ENCODE results near the gene FAM53B. TPM values are rescaled to one million over a fixed set of nuclear protein-coding genes. Genes with fewer than 3 reads are reported as not detected.

Gene FAM53B
- total RNA-seq, 6 experiments from 2014 or later, result 4.4 to 10.8 (median 4.8) TPM

DNA sequence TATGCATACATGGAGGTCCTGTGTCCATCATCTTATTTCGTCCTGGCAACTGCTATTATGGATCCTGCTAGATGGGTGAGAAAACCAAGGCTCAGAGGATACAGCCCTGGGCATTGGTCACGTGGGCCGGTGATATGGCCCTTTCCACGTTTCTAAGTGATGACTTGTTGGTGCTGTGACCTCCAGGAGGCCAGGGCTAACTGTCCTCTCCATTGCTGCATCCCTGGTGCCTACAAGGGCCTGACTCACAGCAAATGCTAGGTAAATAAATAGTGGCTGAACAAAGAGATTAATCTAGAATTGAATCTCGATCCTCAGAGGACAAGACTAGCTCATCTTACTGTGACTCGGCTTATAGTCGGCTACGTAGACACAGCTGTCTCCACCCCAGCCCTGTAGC lies 78.6 kb downstream of the FAM53B start:
- 80% methylated on average over 1 of the region's 8 CpGs for WGBS (ENCODE audit: insufficient coverage, low coverage, low lambda C conversion rate, missing lambda C conversion rate)
- H3K4me3 ChIP-seq, result no peak overlapping the region
- no peak overlapping the region for H3K27ac ChIP-seq

DNA sequence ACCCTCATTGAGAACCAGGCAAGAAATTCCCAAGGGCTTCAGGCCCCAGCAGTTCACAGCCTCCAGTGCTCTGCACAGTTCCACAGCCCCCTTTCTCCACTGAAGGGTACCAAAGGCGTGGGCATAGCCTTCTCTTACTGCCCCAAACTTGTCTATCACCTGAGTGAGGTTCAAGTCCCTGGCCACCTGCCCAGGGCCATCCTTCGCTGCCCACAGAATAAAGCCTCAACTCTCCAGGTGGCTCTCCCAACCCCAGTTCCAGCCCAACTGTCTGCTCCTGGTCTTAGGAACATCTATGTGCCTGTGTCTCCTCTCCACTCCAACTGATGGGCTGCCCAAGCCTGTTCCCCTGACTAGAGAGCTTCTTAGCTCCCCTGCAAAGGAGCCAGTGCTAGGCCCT lies 79.1 kb downstream of the FAM53B start:
- peaks cover 0 to 4% (median 0%) of the 10 kb centered on the region in 4 donors for H3K4me1 ChIP-seq
- no peak for DNase-seq

More for the DNA sequence above, 78.6 kb downstream of the FAM53B start:
- Histone ChIP-seq H3K4me1 (no peaks in the 10 kb centered on the region), H3K36me3 (no peaks in the 10 kb centered on the region), H3K9me3 (no peaks in the 10 kb centered on the region), H3K27me3 (no peaks in the 10 kb centered on the region)
- DNase-seq, result no peak
- ATAC-seq, result no peak
- no peak for TF ChIP-seq POLR2A (IDR thresholded peaks at IDR 0.05)
- TF ChIP-seq, protein P1, sequence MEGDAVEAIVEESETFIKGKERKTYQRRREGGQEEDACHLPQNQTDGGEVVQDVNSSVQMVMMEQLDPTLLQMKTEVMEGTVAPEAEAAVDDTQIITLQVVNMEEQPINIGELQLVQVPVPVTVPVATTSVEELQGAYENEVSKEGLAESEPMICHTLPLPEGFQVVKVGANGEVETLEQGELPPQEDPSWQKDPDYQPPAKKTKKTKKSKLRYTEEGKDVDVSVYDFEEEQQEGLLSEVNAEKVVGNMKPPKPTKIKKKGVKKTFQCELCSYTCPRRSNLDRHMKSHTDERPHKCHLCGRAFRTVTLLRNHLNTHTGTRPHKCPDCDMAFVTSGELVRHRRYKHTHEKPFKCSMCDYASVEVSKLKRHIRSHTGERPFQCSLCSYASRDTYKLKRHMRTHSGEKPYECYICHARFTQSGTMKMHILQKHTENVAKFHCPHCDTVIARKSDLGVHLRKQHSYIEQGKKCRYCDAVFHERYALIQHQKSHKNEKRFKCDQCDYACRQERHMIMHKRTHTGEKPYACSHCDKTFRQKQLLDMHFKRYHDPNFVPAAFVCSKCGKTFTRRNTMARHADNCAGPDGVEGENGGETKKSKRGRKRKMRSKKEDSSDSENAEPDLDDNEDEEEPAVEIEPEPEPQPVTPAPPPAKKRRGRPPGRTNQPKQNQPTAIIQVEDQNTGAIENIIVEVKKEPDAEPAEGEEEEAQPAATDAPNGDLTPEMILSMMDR (IDR thresholded peaks at IDR 0.05), result no peak
- intact Hi-C loops (cut with DNase I), result no loop called here

DNA sequence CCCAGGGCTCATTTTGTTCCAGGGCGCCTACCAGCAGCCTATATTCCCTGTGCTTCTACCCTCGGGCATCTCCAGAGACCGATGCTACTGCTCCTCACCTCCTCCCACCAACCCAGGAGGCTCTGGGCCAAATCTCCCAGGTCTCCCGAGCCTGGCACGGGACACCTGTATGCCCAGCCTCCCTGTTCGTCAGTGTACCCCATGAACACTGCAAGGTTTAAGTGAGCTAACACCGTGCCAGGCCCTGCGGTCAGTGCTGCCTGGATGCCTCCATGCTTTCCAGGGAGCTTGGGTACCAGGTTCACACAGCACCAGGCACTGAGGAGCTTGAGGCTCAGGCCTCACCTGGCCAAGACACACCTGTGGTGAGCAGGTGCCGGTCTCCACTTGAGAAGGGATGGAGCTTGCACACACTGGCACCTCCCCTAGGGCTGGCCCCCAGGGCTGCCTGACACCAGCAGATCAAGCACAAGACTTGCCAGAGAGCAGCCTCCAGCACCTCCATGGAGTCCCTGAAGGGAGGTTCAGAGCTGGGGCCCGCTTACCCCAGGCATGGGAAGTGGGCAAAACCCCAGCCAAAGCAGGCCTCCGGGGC lies 80.3 kb downstream of the FAM53B start:
- Histone ChIP-seq H3K36me3 (no peaks in the 10 kb centered on the region), H3K4me1 (peaks cover 0 to 4% (median 0%) of the 10 kb centered on the region in 4 donors), H3K9me3 (no peaks in the 10 kb centered on the region), H3K4me3 (no peak overlapping the region), H3K27me3 (no peaks in the 10 kb centered on the region), H3K27ac (no peak overlapping the region)
- TF ChIP-seq, protein P1 (IDR thresholded peaks at IDR 0.05), result no peak
- TF ChIP-seq POLR2A (IDR thresholded peaks at IDR 0.05), result no peak
- no peak for DNase-seq
- WGBS (ENCODE audit: insufficient coverage, low coverage, low lambda C conversion rate, missing lambda C conversion rate), result 100% methylated on average over 6 of the region's 11 CpGs
- intact Hi-C loops (cut with DNase I), result no loop called here
- ATAC-seq, result no peak

More for the DNA sequence above, 79.1 kb downstream of the FAM53B start:
- Histone ChIP-seq H3K9me3 (no peaks in the 10 kb centered on the region), H3K36me3 (no peaks in the 10 kb centered on the region), H3K27me3 (no peaks in the 10 kb centered on the region), H3K4me3 (no peak overlapping the region), H3K27ac (no peak overlapping the region)
- no peak for ATAC-seq
- TF ChIP-seq, protein P1 (IDR thresholded peaks at IDR 0.05), result no peak
- no peak for TF ChIP-seq POLR2A (IDR thresholded peaks at IDR 0.05)
- WGBS (ENCODE audit: insufficient coverage, low coverage, low lambda C conversion rate, missing lambda C conversion rate), result no CpG with 5 or more reads among the region's 2 CpGs
- intact Hi-C loops (cut with DNase I), result no loop called here

DNA sequence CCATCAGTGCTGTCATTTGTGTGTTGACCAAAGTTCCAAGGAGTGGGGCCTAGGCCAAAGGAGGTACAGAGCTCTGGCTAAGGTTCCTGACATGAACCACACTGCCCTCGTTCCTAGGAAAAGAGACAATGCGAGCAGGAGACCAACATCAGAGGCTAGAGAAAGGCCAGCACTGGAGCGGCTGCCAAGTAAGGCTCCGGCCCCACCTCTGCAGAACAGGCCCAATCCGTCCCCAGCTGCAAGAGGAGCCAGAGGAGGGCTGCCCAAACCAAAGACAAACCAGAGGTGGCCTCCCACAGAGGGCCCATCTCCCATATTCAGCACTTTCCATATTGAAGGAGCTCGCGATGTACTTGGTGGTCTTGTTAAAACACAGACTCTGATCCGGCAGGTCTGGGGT lies 81.0 kb downstream of the FAM53B start:
- ATAC-seq (no peak), DNase-seq (no peak)
- no peaks in the 10 kb centered on the region for H3K36me3 ChIP-seq
- no peaks in the 10 kb centered on the region for H3K27me3 ChIP-seq
- TF ChIP-seq POLR2A (IDR thresholded peaks at IDR 0.05), result no peak
- TF ChIP-seq, protein P1 (IDR thresholded peaks at IDR 0.05), result no peak
- intact Hi-C loops (cut with DNase I), result no loop called here
- peaks cover 0 to 4% (median 0%) of the 10 kb centered on the region in 4 donors for H3K4me1 ChIP-seq
- WGBS (ENCODE audit: insufficient coverage, low coverage, low lambda C conversion rate, missing lambda C conversion rate), result 82% methylated on average over 3 of the region's 8 CpGs
- no peak overlapping the region for H3K4me3 ChIP-seq
- H3K9me3 ChIP-seq, result no peaks in the 10 kb centered on the region
- H3K27ac ChIP-seq, result no peak overlapping the region
